ENCODE measurements around the gene ESPNL.
A peak's percentile ranks its signal among the peaks of the same experiment; 100 is the strongest.
"Not testable (repeated sequence)": the region's sequence is repeated elsewhere in the genome, so short reads cannot be mapped to it uniquely, and the experiment has no call there.

Gene ESPNL

GRCh38 chr2:238100049-238100820 lies at the start of gene ESPNL:
ESPNL (plus strand) TSS chr2:238100340; CDS start chr2:238100420, 80 bp downstream.
- no peak for DNase-seq (ENCODE audit: low spot score)

- DNase-seq (ENCODE audit: low spot score): no peak
Measured at GRCh38 chr2:238053191-238053776, 46.9 kb upstream of the ESPNL start.

- DNase-seq (ENCODE audit: low spot score): no peak
Measured at GRCh38 chr2:238055841-238056240, 44.3 kb upstream of the ESPNL start.

- not testable (repeated sequence) for DNase-seq (ENCODE audit: low spot score)
Measured at GRCh38 chr2:238057696-238058575, 42.2 kb upstream of the ESPNL start.

- DNase-seq (ENCODE audit: low spot score): no peak
Measured at GRCh38 chr2:238059505-238059904, 40.6 kb upstream of the ESPNL start.

- no peak for DNase-seq (ENCODE audit: low spot score)
Measured at GRCh38 chr2:238060096-238060541, 40.0 kb upstream of the ESPNL start.

GRCh38 chr2:238060542-238061314 lies 39.4 kb upstream of the ESPNL start, which contains the start of gene SCLY:
SCLY (plus strand) TSS chr2:238061001; CDS start chr2:238061055, 54 bp downstream.
- peak; percentile 96 for DNase-seq (ENCODE audit: low spot score)

GRCh38 chr2:238061315-238062202 lies 38.6 kb upstream of the ESPNL start:
- peak; percentile 5 for DNase-seq (ENCODE audit: low spot score)

GRCh38 chr2:238063414-238064189 lies 36.5 kb upstream of the ESPNL start:
- no peak for DNase-seq (ENCODE audit: low spot score)

GRCh38 chr2:238064376-238064775 lies 35.8 kb upstream of the ESPNL start:
- DNase-seq (ENCODE audit: low spot score): no peak

GRCh38 chr2:238065071-238065846 lies 34.9 kb upstream of the ESPNL start:
- no peak for DNase-seq (ENCODE audit: low spot score)

GRCh38 chr2:238066218-238066617 lies 33.9 kb upstream of the ESPNL start:
- DNase-seq (ENCODE audit: low spot score): no peak

GRCh38 chr2:238066718-238067117 lies 33.4 kb upstream of the ESPNL start:
- DNase-seq (ENCODE audit: low spot score): not testable (repeated sequence)

- DNase-seq (ENCODE audit: low spot score): no peak
Measured at GRCh38 chr2:238067939-238068338, 32.2 kb upstream of the ESPNL start.

GRCh38 chr2:238069021-238069709 lies 31.0 kb upstream of the ESPNL start:
- peak; percentile 20 for DNase-seq (ENCODE audit: low spot score)

GRCh38 chr2:238069877-238070276 lies 30.3 kb upstream of the ESPNL start:
- no peak for DNase-seq (ENCODE audit: low spot score)

- DNase-seq (ENCODE audit: low spot score): no peak
Measured at GRCh38 chr2:238075397-238075796, 24.7 kb upstream of the ESPNL start.

- no peak for DNase-seq (ENCODE audit: low spot score)
Measured at GRCh38 chr2:238077292-238077691, 22.8 kb upstream of the ESPNL start.
